WTC11 (cell line): ENCODE measurements around the gene CCSER2. TPM values are rescaled to one million over a fixed set of nuclear protein-coding genes. Genes with fewer than 3 reads are reported as not detected.

Source experiments
- ATAC-seq: fragments of 200-7000 bp; cut with Tn5 transposase; 2 replicates; pipeline ENCODE4 v1.10.0; 2021; ENCODE audit warnings: mild to moderate bottlenecking, moderate library complexity
- CTCF ChIA-PET: fragments of 300-600 bp; sonication (Branson Sonifier 250); formaldehyde crosslinking; loops from one replicate; lab custom pipeline; 2021; ENCODE audit warnings: antibody characterized with exemption; lab: Charles Lee
- POLR2A ChIA-PET: fragments of 350-600 bp; sonication (Branson Sonifier 250); formaldehyde crosslinking; loops from one replicate; lab custom pipeline; 2021; ENCODE audit warnings: antibody characterized with exemption; lab: Charles Lee
- DNase-seq: peaks from one replicate; pipeline ENCODE4 v3.0.0; 2021; ENCODE audit warnings: low spot score
- H3K27ac Mint-ChIP-seq: 2 replicates; pipeline ENCODE4 v1.8.0; 2021; ENCODE audit warnings: mixed read lengths
- H3K27me3 Mint-ChIP-seq: 2 replicates; pipeline ENCODE4 v1.8.0; 2021; ENCODE audit warnings: low read depth, mild to moderate bottlenecking, moderate library complexity, mixed read lengths
- H3K36me3 Mint-ChIP-seq: 2 replicates; pipeline ENCODE4 v1.8.0; 2021; ENCODE audit warnings: mixed read lengths
- H3K4me1 Mint-ChIP-seq: 2 replicates; pipeline ENCODE4 v1.8.0; 2022; ENCODE audit warnings: mixed read lengths
- H3K4me3 Mint-ChIP-seq: 2 replicates; pipeline ENCODE4 v1.8.0; 2021; ENCODE audit warnings: mild to moderate bottlenecking, moderate library complexity, mixed read lengths
- H3K9me3 Mint-ChIP-seq: 2 replicates; pipeline ENCODE4 v1.8.0; 2021; ENCODE audit warnings: mixed read lengths
- ATF3 ChIP-seq: sonication (generic); formaldehyde crosslinking; conservative IDR thresholded peaks from 2 replicates; pipeline ENCODE4 v1.8.1; 2022; ENCODE audit warnings: mild to moderate bottlenecking, missing genetic modification reagents
- CDX4 ChIP-seq: fragments of 250-450 bp; sonication (Bioruptor Pico); IDR thresholded peaks from 2 replicates; pipeline ENCODE4 v1.9.0; 2021; ENCODE audit warnings: moderate library complexity, mild to moderate bottlenecking, inconsistent platforms, borderline replicate concordance
- CTCF ChIP-seq: fragments of 200-600 bp; IDR thresholded peaks from 2 replicates; pipeline ENCODE4 v1.8.0; 2022; ENCODE audit warnings: antibody characterized with exemption
- E2F4 ChIP-seq: sonication (generic); formaldehyde crosslinking; IDR thresholded peaks from 2 replicates; pipeline ENCODE4 v1.8.1; 2022; ENCODE audit warnings: low read depth, mild to moderate bottlenecking, moderate library complexity, missing genetic modification reagents, borderline replicate concordance
- EMX1 ChIP-seq: fragments of 250-450 bp; sonication (Bioruptor Pico); IDR thresholded peaks from 2 replicates; pipeline ENCODE4 v1.8.0; 2021; ENCODE audit warnings: mild to moderate bottlenecking
- ERG ChIP-seq: fragments of 250-450 bp; sonication (Bioruptor Pico); IDR thresholded peaks from 2 replicates; pipeline ENCODE4 v1.8.0; 2021; ENCODE audit warnings: mild to moderate bottlenecking
- ETV6 ChIP-seq: sonication (generic); formaldehyde crosslinking; IDR thresholded peaks from 2 replicates; pipeline ENCODE4 v1.8.1; 2022; ENCODE audit warnings: mild to moderate bottlenecking, missing genetic modification reagents
- FOXJ3 ChIP-seq: sonication (generic); formaldehyde crosslinking; IDR thresholded peaks from 2 replicates; pipeline ENCODE4 v1.9.0; 2021; ENCODE audit warnings: missing genetic modification reagents, mild to moderate bottlenecking, borderline replicate concordance
- GTF2I ChIP-seq: fragments of 250-450 bp; sonication (Bioruptor Pico); conservative IDR thresholded peaks from 2 replicates; pipeline ENCODE4 v1.4.0; 2021; ENCODE audit warnings: mild to moderate bottlenecking
- MYBL2 ChIP-seq: sonication (generic); formaldehyde crosslinking; IDR thresholded peaks from 2 replicates; pipeline ENCODE4 v1.8.1; 2023; ENCODE audit warnings: mild to moderate bottlenecking, moderate library complexity, missing genetic modification reagents
- NR1H2 ChIP-seq: sonication (generic); formaldehyde crosslinking; IDR thresholded peaks from 2 replicates; pipeline ENCODE4 v1.9.0; 2021; ENCODE audit warnings: mild to moderate bottlenecking, moderate library complexity, missing genetic modification reagents
- NR3C1 ChIP-seq: sonication (generic); formaldehyde crosslinking; conservative IDR thresholded peaks from 2 replicates; pipeline ENCODE4 v1.8.1; 2023; ENCODE audit warnings: low read depth, mild to moderate bottlenecking, missing genetic modification reagents
- TEAD4 ChIP-seq: sonication (generic); formaldehyde crosslinking; IDR thresholded peaks from 2 replicates; pipeline ENCODE4 v1.8.0; 2022; ENCODE audit warnings: mild to moderate bottlenecking, missing genetic modification reagents
- USF1 ChIP-seq: sonication (generic); formaldehyde crosslinking; IDR thresholded peaks from 2 replicates; pipeline ENCODE4 v1.8.0; 2022; ENCODE audit warnings: mild to moderate bottlenecking, missing genetic modification reagents
- ZBTB21 ChIP-seq: sonication (generic); formaldehyde crosslinking; IDR thresholded peaks from 2 replicates; pipeline ENCODE4 v1.8.1; 2023; ENCODE audit warnings: mild to moderate bottlenecking, missing genetic modification reagents, borderline replicate concordance
- ZNF138 ChIP-seq: sonication (generic); formaldehyde crosslinking; conservative IDR thresholded peaks from 2 replicates; pipeline ENCODE4 v1.8.1; 2022; ENCODE audit warnings: mild to moderate bottlenecking, moderate library complexity, missing genetic modification reagents
- ZNF281 ChIP-seq: sonication (generic); formaldehyde crosslinking; IDR thresholded peaks from 2 replicates; pipeline ENCODE4 v1.8.0; 2023; ENCODE audit warnings: mild to moderate bottlenecking, missing genetic modification reagents
- ZNF317 ChIP-seq: sonication (generic); formaldehyde crosslinking; IDR thresholded peaks from 2 replicates; pipeline ENCODE4 v1.8.1; 2023; ENCODE audit warnings: low read depth, mild to moderate bottlenecking, moderate library complexity, missing genetic modification reagents, borderline replicate concordance
- ZNF532 ChIP-seq: fragments of 250-450 bp; sonication (Bioruptor Pico); IDR thresholded peaks from 2 replicates; pipeline ENCODE4 v1.9.0; 2021; ENCODE audit warnings: mild to moderate bottlenecking, borderline replicate concordance
- ZSCAN18 ChIP-seq: fragments of 250-450 bp; sonication (Bioruptor Pico); IDR thresholded peaks from 2 replicates; pipeline ENCODE4 v2.1.2; 2022; ENCODE audit warnings: mild to moderate bottlenecking, moderate library complexity
- total RNA-seq: library from RNA; stranded (reverse); gene quantifications from 3 replicates; pipeline ENCODE4 v1.2.3, GENCODE V29; 2021

CCSER2 gene
- total RNA-seq, 1 experiment from 2014 or later = 30.6 TPM

GRCh38 chr10:84404783-84405182 is 76.4 kb downstream of the CCSER2 start:
- TF ChIP-seq ZNF138 (CRISPR knock-in tag) (no peak), ZSCAN18 (no peak), FOXJ3 (CRISPR knock-in tag) (no peak), ZNF532 (CRISPR knock-in tag) (no peak), GTF2I (CRISPR knock-in tag) (no peak), ETV6 (no peak), ATF3 (CRISPR knock-in tag) (no peak), NR1H2 (CRISPR knock-in tag) (no peak), USF1 (CRISPR knock-in tag) (no peak), ERG (CRISPR knock-in tag) (no peak), TEAD4 (CRISPR knock-in tag) (no peak), ZBTB21 (no peak), MYBL2 (CRISPR knock-in tag) (no peak), CDX4 (no peak), NR3C1 (CRISPR knock-in tag) (no peak), ZNF317 (CRISPR knock-in tag) (no peak)
- ChIA-PET POLR2A (no interaction called here), CTCF (interaction anchor here (1.0 to 1.2 kb wide), 3 partner anchors 25 to 132 kb away, joined by 3 to 4 read pairs (median 4); no protein-coding TSS in a partner anchor)
- H3K27ac Mint-ChIP-seq = no peak overlapping the region
- no peak for DNase-seq
- no peak for ATAC-seq
- H3K9me3 Mint-ChIP-seq = peaks cover 12% of the 10 kb centered on the region
- H3K27me3 Mint-ChIP-seq = no peaks in the 10 kb centered on the region
- H3K4me1 Mint-ChIP-seq = peaks cover 13% of the 10 kb centered on the region
- H3K36me3 Mint-ChIP-seq = peaks cover 13% of the 10 kb centered on the region
- no peak overlapping the region for H3K4me3 Mint-ChIP-seq

GRCh38 chr10:84405662-84406061 is 77.3 kb downstream of the CCSER2 start:
- POLR2A ChIA-PET = interaction anchor here (0.6 kb wide), 1 partner anchor 17 kb away, joined by 3 read pairs; no protein-coding TSS in a partner anchor
- H3K27me3 Mint-ChIP-seq = no peaks in the 10 kb centered on the region
- H3K9me3 Mint-ChIP-seq = peaks cover 11% of the 10 kb centered on the region
- H3K36me3 Mint-ChIP-seq = peaks cover 11% of the 10 kb centered on the region
- no peak for DNase-seq
- CTCF ChIA-PET = interaction anchor here (1.0 kb wide), 1 partner anchor 24 kb away, joined by 3 read pairs; no protein-coding TSS in a partner anchor
- H3K4me3 Mint-ChIP-seq = no peak overlapping the region
- ATAC-seq = no peak
- peaks cover 13% of the 10 kb centered on the region for H3K4me1 Mint-ChIP-seq
- H3K27ac Mint-ChIP-seq = no peak overlapping the region
- TF ChIP-seq CTCF (no peak), USF1 (CRISPR knock-in tag) (no peak), EMX1 (no peak), E2F4 (CRISPR knock-in tag) (no peak), ZNF281 (no peak)
